GM13976 (cell line): Measurements from ENCODE around the gene PDGFD.

Experiments
- DNase-seq: peaks from one replicate; pipeline ENCODE4 v3.0.0; 2012; ENCODE audit warnings: low spot score
- in situ Hi-C: fragments of 300-500 bp; cut with MboI; formaldehyde crosslinking; loops from one replicate; pipeline ENCODE4 v1.12.0; 2022; ENCODE audit warnings: low sequenced_read_pairs, mixed read lengths, inconsistent platforms; ENCODE audit not compliant: unreplicated experiment
- TF ChIP-seq, protein P1 (sequence below): IDR thresholded peaks from 2 replicates; pipeline ENCODE4 v1.5.1; 2012; ENCODE audit warnings: borderline replicate concordance, mild to moderate bottlenecking; ENCODE audit not compliant: insufficient read depth; ENCODE audit errors: extremely low read depth, missing control alignments, control extremely low read depth

Gene PDGFD

DNA sequence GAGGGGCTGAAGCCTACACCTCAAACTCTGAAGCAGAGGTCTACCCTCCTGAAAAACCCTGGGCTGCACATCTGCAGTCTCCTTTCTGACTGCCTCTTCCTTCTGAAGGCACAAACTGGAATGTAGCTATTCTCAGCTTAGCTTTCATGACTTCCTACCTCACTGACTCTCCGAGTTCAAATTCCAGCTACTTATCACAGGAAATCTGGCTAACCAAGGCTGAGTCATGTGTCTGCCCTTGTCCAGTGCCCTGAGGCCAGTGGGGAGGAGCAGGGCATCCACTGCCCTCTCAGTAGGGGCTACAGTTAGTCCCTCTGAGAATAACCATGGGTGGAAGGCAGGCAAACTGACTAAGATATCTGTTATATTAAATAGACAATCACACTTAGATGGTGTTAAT, 29.2 kb downstream of the PDGFD start:
- in situ Hi-C loops, result loop anchor here (25.0 kb wide), 2 partner anchors 197 to 447 kb away; no protein-coding TSS in a partner anchor
- DNase-seq, result no peak
- TF ChIP-seq, protein P1, sequence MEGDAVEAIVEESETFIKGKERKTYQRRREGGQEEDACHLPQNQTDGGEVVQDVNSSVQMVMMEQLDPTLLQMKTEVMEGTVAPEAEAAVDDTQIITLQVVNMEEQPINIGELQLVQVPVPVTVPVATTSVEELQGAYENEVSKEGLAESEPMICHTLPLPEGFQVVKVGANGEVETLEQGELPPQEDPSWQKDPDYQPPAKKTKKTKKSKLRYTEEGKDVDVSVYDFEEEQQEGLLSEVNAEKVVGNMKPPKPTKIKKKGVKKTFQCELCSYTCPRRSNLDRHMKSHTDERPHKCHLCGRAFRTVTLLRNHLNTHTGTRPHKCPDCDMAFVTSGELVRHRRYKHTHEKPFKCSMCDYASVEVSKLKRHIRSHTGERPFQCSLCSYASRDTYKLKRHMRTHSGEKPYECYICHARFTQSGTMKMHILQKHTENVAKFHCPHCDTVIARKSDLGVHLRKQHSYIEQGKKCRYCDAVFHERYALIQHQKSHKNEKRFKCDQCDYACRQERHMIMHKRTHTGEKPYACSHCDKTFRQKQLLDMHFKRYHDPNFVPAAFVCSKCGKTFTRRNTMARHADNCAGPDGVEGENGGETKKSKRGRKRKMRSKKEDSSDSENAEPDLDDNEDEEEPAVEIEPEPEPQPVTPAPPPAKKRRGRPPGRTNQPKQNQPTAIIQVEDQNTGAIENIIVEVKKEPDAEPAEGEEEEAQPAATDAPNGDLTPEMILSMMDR, result no peak

DNA sequence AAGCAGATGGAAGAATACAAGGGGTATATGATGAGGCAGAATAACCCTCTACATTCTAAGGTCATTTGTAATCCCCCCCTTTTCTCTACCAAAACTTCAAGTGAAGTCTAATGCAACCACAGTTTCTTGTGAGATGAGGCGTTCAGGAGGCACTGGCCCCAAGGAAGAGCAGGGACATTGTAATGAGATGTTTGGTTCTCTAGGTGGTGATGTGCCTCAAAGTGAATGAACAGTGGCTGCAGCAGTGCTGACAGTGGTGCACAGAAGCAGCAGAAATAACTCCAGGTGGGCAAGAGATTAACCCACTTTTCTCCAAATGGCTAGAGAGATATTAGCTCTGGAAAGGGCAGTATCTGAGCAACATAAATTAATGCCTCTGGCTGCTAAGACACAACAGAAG, 33.8 kb downstream of the PDGFD start:
- in situ Hi-C loops, result loop anchor here (25.0 kb wide), 2 partner anchors 193 to 443 kb away; no protein-coding TSS in a partner anchor
- no peak for DNase-seq
- TF ChIP-seq, protein P1, result no peak

- in situ Hi-C loops, result loop anchor here (25.0 kb wide), 2 partner anchors 192 to 442 kb away; no protein-coding TSS in a partner anchor
- no peak for DNase-seq
- TF ChIP-seq, protein P1, result no peak
Observed at GRCh38 chr11:104129145-104129544, 34.8 kb downstream of the PDGFD start.

- DNase-seq, result no peak
- in situ Hi-C loops, result loop anchor here (25.0 kb wide), 2 partner anchors 191 to 441 kb away; no protein-coding TSS in a partner anchor
- TF ChIP-seq, protein P1, result no peak
Observed at GRCh38 chr11:104127828-104128227, 36.1 kb downstream of the PDGFD start.

DNA sequence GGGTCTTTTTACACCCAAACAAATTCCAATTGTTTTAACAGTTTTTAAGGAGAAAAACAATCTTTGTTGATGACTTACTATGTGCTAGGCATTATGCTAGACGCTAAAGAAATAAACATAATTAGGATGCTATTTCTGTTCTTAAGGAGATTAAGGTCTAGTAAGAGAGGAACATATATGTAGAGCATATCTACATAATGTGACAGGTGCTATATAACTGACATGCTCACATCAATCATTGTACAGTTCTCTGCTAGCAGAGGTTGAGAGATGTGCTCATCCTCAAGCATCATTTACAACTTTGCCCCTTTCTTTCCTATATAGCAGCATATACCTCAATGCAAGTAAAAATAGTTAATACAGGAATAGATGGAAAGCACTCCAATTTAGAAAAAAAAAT, 37.5 kb downstream of the PDGFD start:
- in situ Hi-C loops, result loop anchor here (25.0 kb wide), 2 partner anchors 189 to 439 kb away; no protein-coding TSS in a partner anchor
- DNase-seq, result no peak
- TF ChIP-seq, protein P1, result no peak

- no peak for DNase-seq
- in situ Hi-C loops, result loop anchor here (25.0 kb wide), 2 partner anchors 188 to 438 kb away; no protein-coding TSS in a partner anchor
- TF ChIP-seq, protein P1, result no peak
Observed at GRCh38 chr11:104124979-104125378, 39.0 kb downstream of the PDGFD start.

GRCh38 chr11:104122836-104123235, 41.1 kb downstream of the PDGFD start:
- no peak for DNase-seq
- TF ChIP-seq, protein P1, result no peak
- in situ Hi-C loops, result no loop called here
